GM18907 (cell line): Measurements from ENCODE around the gene DDX52.

ENCODE experiments used
- ATAC-seq: cut with Tn5 transposase; IDR thresholded peaks from one replicate; pipeline ENCODE4 v1.9.1; 2021; ENCODE audit warnings: mild to moderate bottlenecking, moderate library complexity; ENCODE audit not compliant: unreplicated experiment

DDX52 gene

DNA sequence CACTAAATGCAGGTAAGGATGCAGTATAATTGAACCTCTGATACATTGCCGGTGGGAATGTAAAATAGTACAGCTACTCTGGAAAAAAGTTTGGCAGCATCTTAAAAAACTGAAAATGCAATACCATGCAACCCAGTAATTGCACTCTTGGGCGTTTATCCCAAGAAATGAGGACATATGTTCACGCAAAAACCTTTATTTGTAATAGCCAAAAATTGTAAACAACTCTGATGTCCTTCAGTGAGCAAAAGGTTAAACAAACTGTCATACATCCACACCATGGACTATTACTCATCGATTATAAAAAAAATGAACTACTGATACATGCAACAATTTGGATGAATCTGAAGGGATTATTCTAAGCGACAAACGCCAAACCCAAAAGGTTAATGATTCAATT is 51.0 kb downstream of the DDX52 start:
- no peak for ATAC-seq

DNA sequence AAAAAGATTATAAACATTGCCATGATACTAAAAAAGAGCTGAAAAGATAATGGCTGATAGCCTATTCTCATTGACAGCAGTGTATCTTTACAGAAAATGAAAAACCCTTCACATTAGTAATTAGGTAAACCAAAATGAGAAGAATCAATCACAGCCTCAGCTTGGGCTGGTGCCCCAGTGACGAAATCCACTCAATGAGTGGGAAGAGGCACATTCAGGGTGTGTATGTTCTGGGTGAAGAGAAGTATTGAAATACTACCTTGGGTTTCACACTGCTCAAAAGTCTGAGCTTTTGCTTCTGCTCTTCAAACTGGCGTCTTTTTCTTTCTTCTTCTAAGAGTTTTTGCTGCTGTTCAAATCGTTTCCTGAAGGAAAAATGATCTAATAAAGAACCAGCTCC is 58.2 kb downstream of the DDX52 start:
- no peak for ATAC-seq

DNA sequence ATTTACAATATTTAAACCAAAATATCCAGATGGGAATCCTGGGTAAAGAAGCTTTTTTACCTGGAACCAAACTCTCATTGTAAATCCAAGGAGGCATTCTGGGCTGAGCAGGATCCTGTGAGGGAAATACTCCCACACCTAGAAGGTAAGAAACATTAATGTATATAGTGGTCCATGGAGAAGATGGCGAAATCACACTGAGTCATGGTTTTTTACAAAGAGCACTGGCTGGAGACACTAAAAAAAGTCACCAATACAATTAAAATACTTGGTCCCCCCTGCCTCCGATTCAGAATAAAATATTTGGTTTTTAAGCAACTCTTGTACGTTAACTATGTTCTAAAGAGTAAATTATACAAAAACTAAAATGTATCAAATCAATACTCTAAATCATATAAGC is 67.0 kb downstream of the DDX52 start:
- ATAC-seq = no peak

DNA sequence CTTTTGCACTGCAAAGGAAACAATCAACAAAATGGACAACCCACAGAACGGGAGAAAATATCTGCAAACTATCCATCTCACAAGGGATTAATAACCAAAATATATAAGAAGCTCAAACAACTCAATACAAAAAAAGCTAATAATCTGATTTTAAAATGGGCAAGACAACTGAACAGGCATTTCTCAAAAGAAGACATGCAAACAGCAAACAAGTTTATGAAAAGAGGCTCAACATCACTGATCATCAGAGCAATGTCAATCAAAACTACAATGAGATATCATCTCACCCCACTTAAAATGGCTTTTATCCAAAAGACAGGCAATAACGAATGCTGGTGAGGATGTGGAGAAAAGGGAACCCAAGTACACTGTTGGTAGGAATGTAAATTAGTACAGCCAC is 68.8 kb downstream of the DDX52 start:
- no peak for ATAC-seq

DNA sequence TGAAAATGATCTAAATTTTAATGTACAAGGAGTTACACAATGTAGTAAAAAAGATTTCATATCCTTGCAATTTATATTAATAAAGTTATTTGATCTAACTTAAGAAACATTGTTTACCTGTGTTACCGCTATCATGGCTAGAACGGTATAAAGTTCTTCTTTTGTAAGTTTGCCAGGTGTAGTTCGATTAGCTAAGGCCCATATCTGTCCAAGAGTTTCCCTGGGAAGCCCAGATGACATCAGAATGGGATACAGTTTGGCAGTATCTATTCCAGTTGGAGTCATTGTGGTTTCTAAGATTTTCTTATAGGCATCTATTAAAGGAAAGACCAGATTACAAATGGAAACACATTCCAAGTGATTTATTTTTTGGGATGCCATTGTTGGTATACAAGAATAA is 71.6 kb downstream of the DDX52 start:
- no peak for ATAC-seq

DNA sequence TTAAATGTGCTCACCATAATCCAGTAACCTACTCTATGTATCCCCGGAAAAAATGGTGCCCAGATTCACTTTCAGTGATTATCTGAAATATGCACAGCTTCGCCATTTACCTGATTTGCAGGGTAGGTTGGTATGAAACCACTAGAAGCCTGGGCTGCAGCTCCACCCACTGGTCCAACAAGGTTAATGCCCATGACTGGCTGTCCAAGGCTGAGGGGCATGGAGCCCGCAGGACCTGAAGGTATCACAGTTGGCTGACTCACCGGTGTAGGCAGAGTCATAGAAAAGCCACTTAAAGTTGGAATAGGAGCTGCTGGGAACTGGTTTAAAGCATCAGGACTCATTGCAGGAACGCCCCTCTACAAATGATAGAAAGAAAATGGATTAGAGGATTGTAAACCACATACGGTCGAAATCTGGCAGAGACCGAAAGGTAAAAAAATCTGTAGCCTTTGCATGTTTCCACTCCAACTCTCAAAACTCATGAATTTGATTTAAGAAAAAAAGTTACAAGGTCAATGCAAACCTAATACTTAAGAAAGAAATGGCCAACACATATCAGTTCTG is 72.6 kb downstream of the DDX52 start:
- ATAC-seq = no peak

DNA sequence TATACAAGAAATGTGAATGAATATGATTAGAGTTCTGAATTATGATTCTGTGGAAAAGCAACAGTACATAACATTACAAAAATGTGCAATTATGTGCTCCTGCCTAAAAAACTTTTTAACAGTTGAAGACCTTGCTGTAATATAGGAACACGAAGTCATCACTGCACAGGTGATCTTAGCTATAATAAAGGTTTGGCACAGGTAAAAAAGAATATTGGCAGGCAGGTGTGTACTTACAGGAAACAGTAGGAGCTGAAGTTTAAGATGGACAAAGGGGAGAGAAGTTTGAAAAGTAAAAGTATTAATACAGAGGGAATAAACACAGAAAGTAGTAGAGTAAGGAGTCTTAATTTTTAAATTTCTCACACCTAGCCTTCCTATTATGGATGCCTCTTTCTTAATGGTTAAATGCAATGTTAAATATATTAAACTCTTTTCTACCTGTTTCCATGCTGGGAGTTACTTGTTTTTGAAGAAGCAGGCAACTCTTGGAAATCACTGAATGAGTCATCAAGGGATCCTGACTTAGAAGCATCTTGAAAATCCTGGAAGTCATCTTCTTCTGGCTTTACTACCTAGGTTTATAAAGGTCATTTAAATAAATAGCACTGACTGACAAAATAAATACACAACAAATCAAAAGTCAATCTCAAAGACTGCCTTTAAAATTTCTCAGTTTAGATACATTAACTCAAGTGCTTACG is 74.7 kb downstream of the DDX52 start:
- no peak for ATAC-seq

DNA sequence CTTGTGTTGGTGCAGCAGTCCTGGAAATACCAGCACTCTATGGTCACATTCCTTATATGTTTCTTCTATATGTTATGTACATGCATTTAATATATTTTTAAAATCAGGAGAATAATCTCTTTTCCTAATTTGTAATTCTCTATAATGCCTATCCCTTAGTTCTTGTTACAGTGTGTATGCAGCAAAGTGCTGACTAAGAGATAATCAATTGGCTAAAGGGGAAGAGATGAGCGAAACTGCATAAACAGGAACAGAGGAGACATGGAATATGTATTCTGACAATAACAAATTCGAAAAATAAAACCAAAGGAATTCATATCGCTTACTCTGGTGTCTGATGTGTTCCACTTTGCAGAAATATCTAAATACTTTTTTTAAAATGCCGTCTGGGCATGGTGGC is 75.7 kb downstream of the DDX52 start:
- no peak for ATAC-seq

DNA sequence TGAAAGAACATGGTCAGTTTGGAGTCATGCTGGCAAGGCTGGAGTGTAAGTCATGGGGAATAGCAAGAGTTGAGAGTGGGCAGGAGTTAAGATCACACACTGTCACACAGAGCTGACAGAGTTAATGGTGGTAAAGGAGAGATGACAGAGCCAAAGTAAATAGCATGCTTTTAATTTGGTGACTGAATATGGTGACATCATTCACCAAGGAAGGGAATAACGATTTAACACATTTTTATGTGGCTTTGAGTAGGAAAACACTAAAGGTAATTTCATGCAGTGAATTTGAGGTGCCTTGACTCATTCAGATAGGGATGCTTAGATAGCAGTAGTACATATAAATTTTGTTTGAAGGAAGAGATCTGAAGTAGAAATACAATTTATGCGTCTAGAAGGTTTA is 76.1 kb downstream of the DDX52 start:
- no peak for ATAC-seq

DNA sequence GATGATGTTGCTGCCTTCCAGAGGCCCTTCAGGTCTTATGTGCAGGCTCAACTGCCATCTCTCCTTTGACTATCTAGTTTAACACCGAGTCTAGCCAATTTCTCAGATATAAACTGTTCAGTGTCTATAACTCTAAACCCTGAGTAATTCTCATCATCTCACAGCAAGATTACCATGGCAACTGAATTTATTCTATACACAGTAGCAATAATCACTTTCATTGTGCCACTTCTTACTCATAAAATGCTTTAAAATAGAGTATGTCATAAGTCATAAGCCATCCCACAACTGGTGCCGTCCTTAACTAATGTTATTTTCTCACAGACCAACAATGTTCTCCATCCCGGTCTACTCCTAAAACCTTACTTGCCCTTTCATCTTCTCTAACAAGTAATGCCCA is 79.0 kb downstream of the DDX52 start:
- no peak for ATAC-seq

DNA sequence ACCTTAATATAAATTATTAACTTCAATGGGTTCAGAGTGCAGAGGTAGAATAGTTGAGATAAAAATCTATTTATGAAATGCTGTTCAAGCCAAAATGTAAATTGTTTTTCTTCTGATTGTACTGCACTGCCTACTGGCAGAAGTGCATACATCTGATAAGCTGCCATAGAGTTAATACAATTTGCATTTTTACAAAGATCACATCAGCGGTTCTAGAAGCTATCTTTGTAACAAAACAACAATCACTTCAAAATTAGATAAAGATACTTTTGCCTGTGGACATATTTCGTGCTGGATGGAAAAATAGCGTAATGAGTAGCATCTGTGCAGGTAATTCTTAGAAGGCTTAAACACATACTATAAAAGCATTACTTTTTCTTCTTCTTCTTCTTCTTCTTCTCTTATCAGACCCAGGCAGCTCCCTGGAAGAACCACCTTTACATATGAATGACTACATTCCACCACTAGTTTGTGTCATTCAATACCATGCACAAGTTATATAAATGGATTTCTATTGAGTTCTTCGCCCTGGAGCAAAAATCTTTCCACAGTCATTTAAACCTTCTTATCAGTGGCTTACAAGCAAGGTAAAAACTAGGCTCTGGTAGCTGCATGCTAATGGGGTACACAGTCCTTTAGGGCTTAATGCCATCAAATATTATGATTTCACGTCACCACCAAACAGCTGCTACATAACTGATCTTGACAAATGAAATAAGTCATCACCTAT is 81.1 kb downstream of the DDX52 start:
- no peak for ATAC-seq
